Measurements from ENCODE around the gene TAS2R41. TPM values are rescaled to one million over a fixed set of nuclear protein-coding genes. Genes with fewer than 3 reads are reported as not detected.
"Not testable (repeated sequence)": the region's sequence is repeated elsewhere in the genome, so short reads cannot be mapped to it uniquely, and the experiment has no call there.

Gene TAS2R41
- polyA plus RNA-seq, 1 donor (not counting 4 experiments of a cell fraction or from before 2014, with no cell fraction given): not detected

- dilution Hi-C loops (cut with MboI; ENCODE audit: extremely low pct_ligation_motif_present, low sequenced_read_pairs): no loop called here
- no peaks in the 10 kb centered on the region for H3K9me3 ChIP-seq (ENCODE audit: control insufficient read depth, low read depth, low read length)
- H3K27ac ChIP-seq (ENCODE audit: control insufficient read depth, insufficient read depth, low read length): no peak overlapping the region
Observed at GRCh38 chr7:143463957-143464356, 13.7 kb upstream of the TAS2R41 start.

GRCh38 chr7:143467724-143468123 is 9.9 kb upstream of the TAS2R41 start:
- Histone ChIP-seq H2AFZ (ENCODE audit: control insufficient read depth, low read length) (no peak overlapping the region), H3K27me3 (ENCODE audit: control insufficient read depth, extremely low read depth, insufficient read depth, low read length) (no peaks in the 10 kb centered on the region), H3K79me2 (ENCODE audit: control insufficient read depth, insufficient read depth, low read length) (no peaks in the 10 kb centered on the region), H3K9me1 (ENCODE audit: control insufficient read depth, extremely low read depth, insufficient read depth, low read length) (no peaks in the 10 kb centered on the region), H3K36me3 (ENCODE audit: control insufficient read depth in 2 of 2, extremely low read depth in 1 of 2, insufficient read depth in 2 of 2, low read length in 2 of 2) (no peaks in the 10 kb centered on the region), H3K27ac (ENCODE audit: control insufficient read depth, insufficient read depth, low read length) (no peak overlapping the region), H3K4me2 (ENCODE audit: control insufficient read depth, extremely low read depth, insufficient read depth, low read depth, low read length) (no peak overlapping the region), H4K20me1 (ENCODE audit: control insufficient read depth, extremely low read depth, insufficient read depth, low read length) (no peaks in the 10 kb centered on the region), H3K4me1 (ENCODE audit: control insufficient read depth, extremely low read depth, insufficient read depth, low read length) (peaks cover 19% of the 10 kb centered on the region), H3K9ac (ENCODE audit: control insufficient read depth, extremely low read depth, insufficient read depth, low read length) (no peak overlapping the region), H3K4me3 (ENCODE audit: control insufficient read depth in 2 of 3, extremely low read depth in 1 of 3, insufficient read depth in 2 of 3, low read depth in 1 of 3, low read length in 3 of 3) (no peak overlapping the region), H3K9me3 (ENCODE audit: control insufficient read depth, low read depth, low read length) (no peaks in the 10 kb centered on the region)
- no peak for FAIRE-seq
- no peak for DNase-seq (ENCODE audit: low read depth, low spot score)
- dilution Hi-C loops (cut with MboI; ENCODE audit: extremely low pct_ligation_motif_present, low sequenced_read_pairs): no loop called here
- no peak for TF ChIP-seq EZH2 (IDR thresholded peaks at IDR 0.05; ENCODE audit: low read length)
- no peak for TF ChIP-seq CTCF (optimal IDR thresholded peaks at IDR 0.05 in 1 of 3, IDR thresholded peaks at IDR 0.05 in 1 of 3, conservative IDR thresholded peaks at IDR 0.05 in 1 of 3; ENCODE audit: extremely low read depth in 1 of 3, insufficient read depth in 2 of 3, low read length in 3 of 3)

More at GRCh38 chr7:143463957-143464356, 13.7 kb upstream of the TAS2R41 start:
- Histone ChIP-seq H2AFZ (ENCODE audit: control insufficient read depth, low read length) (no peak overlapping the region), H3K9ac (ENCODE audit: control insufficient read depth, extremely low read depth, insufficient read depth, low read length) (no peak overlapping the region), H4K20me1 (ENCODE audit: control insufficient read depth, extremely low read depth, insufficient read depth, low read length) (no peaks in the 10 kb centered on the region), H3K4me3 (ENCODE audit: control insufficient read depth in 2 of 3, extremely low read depth in 1 of 3, insufficient read depth in 2 of 3, low read depth in 1 of 3, low read length in 3 of 3) (no peak overlapping the region), H3K4me2 (ENCODE audit: control insufficient read depth, extremely low read depth, insufficient read depth, low read depth, low read length) (no peak overlapping the region), H3K4me1 (ENCODE audit: control insufficient read depth, extremely low read depth, insufficient read depth, low read length) (peaks cover 5% of the 10 kb centered on the region), H3K36me3 (ENCODE audit: control insufficient read depth in 2 of 2, extremely low read depth in 1 of 2, insufficient read depth in 2 of 2, low read length in 2 of 2) (no peaks in the 10 kb centered on the region), H3K9me1 (ENCODE audit: control insufficient read depth, extremely low read depth, insufficient read depth, low read length) (no peaks in the 10 kb centered on the region), H3K79me2 (ENCODE audit: control insufficient read depth, insufficient read depth, low read length) (no peaks in the 10 kb centered on the region), H3K27me3 (ENCODE audit: control insufficient read depth, extremely low read depth, insufficient read depth, low read length) (no peaks in the 10 kb centered on the region)
- DNase-seq (ENCODE audit: low read depth, low spot score) (no peak), FAIRE-seq (no peak)
- no peak for TF ChIP-seq EZH2 (IDR thresholded peaks at IDR 0.05; ENCODE audit: low read length)
- TF ChIP-seq CTCF (optimal IDR thresholded peaks at IDR 0.05 in 1 of 3, IDR thresholded peaks at IDR 0.05 in 1 of 3, conservative IDR thresholded peaks at IDR 0.05 in 1 of 3; ENCODE audit: extremely low read depth in 1 of 3, insufficient read depth in 2 of 3, low read length in 3 of 3): no peak

GRCh38 chr7:143472071-143472689 is 5.5 kb upstream of the TAS2R41 start:
- H3K4me3 ChIP-seq (ENCODE audit: control insufficient read depth in 2 of 3, extremely low read depth in 1 of 3, insufficient read depth in 2 of 3, low read depth in 1 of 3, low read length in 3 of 3): peak overlapping the region; percentile 3 to 41 (median 22)
- dilution Hi-C loops (cut with MboI; ENCODE audit: extremely low pct_ligation_motif_present, low sequenced_read_pairs); H3K9me1 ChIP-seq (ENCODE audit: control insufficient read depth, extremely low read depth, insufficient read depth, low read length); H4K20me1 ChIP-seq (ENCODE audit: control insufficient read depth, extremely low read depth, insufficient read depth, low read length); H3K27me3 ChIP-seq (ENCODE audit: control insufficient read depth, extremely low read depth, insufficient read depth, low read length); H3K9me3 ChIP-seq (ENCODE audit: control insufficient read depth, low read depth, low read length); H3K36me3 ChIP-seq (ENCODE audit: control insufficient read depth in 2 of 2, extremely low read depth in 1 of 2, insufficient read depth in 2 of 2, low read length in 2 of 2); H3K79me2 ChIP-seq (ENCODE audit: control insufficient read depth, insufficient read depth, low read length): not testable (repeated sequence)
- H3K27ac ChIP-seq (ENCODE audit: control insufficient read depth, insufficient read depth, low read length): peak overlapping the region; percentile 81
- H3K4me1 ChIP-seq (ENCODE audit: control insufficient read depth, extremely low read depth, insufficient read depth, low read length): peaks cover 24% of the 10 kb centered on the region
- H3K4me2 ChIP-seq (ENCODE audit: control insufficient read depth, extremely low read depth, insufficient read depth, low read depth, low read length): peak overlapping the region; percentile 81
- peak; percentile 95 for FAIRE-seq
- peak; percentile 71 for DNase-seq (ENCODE audit: low read depth, low spot score)
- H2AFZ ChIP-seq (ENCODE audit: control insufficient read depth, low read length): peak overlapping the region; percentile 79
- H3K9ac ChIP-seq (ENCODE audit: control insufficient read depth, extremely low read depth, insufficient read depth, low read length): peak overlapping the region; percentile 65
